ENCODE measurements around the gene CPT1A. TPM values are rescaled to one million over a fixed set of nuclear protein-coding genes. Genes with fewer than 3 reads are reported as not detected.
A peak's percentile ranks its signal among the peaks of the same experiment; 100 is the strongest.

Gene CPT1A
- total RNA-seq, 4 donors from 2014 or later = 32.9 to 84.9 (median 49.2) TPM

DNA sequence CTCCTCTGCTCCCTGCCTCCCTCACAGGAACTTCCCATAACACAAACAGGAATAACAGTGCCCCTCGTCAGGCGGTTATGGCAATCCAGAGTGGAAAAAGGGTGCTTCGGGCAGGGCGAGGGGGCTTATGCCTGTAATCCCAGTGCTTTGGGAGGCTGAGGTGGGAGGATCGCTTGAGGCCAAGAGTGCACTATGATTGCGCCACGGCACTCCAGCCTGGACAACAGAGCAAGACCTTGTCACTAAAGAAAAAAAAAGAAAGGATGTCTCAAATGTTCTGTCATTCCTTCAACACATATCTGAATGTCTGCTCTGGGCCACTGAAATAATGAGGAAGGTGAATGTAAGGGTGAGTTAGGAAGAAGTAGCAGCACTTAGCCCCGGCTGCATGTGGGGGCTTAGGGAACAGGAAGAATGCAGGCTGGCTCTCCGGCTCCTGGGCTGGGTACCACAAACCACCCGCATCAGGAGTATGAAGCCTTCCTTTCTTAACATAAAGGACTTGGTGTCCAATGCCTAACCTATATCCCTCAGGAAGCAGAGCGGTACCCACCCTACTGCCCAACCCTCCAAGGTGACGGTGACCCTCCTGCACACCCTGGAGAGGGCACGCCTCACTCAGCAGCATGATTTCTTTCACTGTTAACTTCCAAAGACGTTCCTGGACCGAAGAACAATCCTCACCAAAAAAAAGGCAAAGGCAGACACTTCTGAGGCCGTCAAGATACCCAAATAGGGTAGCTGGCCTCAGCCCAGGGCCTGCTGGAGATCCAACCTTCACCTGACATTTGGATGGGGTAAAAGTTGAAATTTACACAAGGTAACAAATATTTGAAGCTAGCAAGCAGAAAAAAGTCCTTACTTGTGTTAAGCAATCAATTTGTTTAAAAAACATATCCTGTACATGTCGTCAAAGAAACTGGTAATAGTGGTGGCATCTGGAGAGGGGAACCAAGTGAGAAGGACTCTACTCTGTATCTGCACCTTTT, 3.8 kb downstream of the CPT1A start:
- TF ChIP-seq, protein P1, sequence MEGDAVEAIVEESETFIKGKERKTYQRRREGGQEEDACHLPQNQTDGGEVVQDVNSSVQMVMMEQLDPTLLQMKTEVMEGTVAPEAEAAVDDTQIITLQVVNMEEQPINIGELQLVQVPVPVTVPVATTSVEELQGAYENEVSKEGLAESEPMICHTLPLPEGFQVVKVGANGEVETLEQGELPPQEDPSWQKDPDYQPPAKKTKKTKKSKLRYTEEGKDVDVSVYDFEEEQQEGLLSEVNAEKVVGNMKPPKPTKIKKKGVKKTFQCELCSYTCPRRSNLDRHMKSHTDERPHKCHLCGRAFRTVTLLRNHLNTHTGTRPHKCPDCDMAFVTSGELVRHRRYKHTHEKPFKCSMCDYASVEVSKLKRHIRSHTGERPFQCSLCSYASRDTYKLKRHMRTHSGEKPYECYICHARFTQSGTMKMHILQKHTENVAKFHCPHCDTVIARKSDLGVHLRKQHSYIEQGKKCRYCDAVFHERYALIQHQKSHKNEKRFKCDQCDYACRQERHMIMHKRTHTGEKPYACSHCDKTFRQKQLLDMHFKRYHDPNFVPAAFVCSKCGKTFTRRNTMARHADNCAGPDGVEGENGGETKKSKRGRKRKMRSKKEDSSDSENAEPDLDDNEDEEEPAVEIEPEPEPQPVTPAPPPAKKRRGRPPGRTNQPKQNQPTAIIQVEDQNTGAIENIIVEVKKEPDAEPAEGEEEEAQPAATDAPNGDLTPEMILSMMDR (IDR thresholded peaks at IDR 0.05) = no peak
- TF ChIP-seq EP300 (IDR thresholded peaks at IDR 0.05) = no peak
- no peak for TF ChIP-seq POLR2A (IDR thresholded peaks at IDR 0.05)
- WGBS, 2 donors = 72 to 75% methylated on average over 17 of the region's 17 CpGs
- no peaks in the 10 kb centered on the region for H3K27me3 ChIP-seq

DNA sequence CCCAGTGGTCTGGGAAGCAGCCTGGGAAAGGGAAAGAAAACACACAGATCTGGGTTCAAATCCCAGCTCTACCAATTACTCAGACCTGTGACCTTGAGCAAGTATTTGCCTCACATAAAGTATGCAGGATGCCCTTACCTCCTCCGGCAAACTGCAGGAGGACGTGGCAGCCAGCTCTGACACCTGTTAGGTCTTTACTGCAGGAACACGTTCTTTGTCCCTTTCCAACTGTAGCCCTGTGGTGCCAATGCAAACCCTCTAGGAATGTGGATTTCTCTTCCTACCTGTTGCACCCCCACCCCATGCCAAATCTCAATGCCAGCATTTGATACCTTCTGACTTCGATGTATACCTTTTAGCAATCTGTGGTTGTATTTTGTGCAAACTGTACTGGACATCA, 6.0 kb downstream of the CPT1A start:
- H3K9me3 ChIP-seq = no peaks in the 10 kb centered on the region
- peak overlapping the region in 2 of 4 donors; percentile 95 to 98 for H3K27ac ChIP-seq
- H3K4me3 ChIP-seq = no peak overlapping the region
- peaks cover 0 to 86% (median 51%) of the 10 kb centered on the region in 4 donors for H3K4me1 ChIP-seq
- WGBS, 2 donors = 85 to 96% methylated on average over 4 of the region's 4 CpGs
- no peak for TF ChIP-seq EP300 (IDR thresholded peaks at IDR 0.05)
- TF ChIP-seq, protein P1 (IDR thresholded peaks at IDR 0.05) = no peak
- no peak for TF ChIP-seq POLR2A (IDR thresholded peaks at IDR 0.05)
- no peak for DNase-seq (ENCODE audit: low spot score in 2 of 2)
- H3K27me3 ChIP-seq = no peaks in the 10 kb centered on the region
- H3K36me3 ChIP-seq = no peaks in the 10 kb centered on the region

More for the DNA sequence above, 3.8 kb downstream of the CPT1A start:
- Histone ChIP-seq H3K27ac (peak overlapping the region; percentile 89 to 98 (median 92)), H3K9me3 (no peaks in the 10 kb centered on the region), H3K4me1 (peaks cover 0 to 75% (median 47%) of the 10 kb centered on the region in 4 donors), H3K4me3 (peak overlapping the region in 2 of 4 donors; percentile 25 to 76), H3K36me3 (no peaks in the 10 kb centered on the region)
- DNase-seq (ENCODE audit: low spot score in 2 of 2) = no peak

DNA sequence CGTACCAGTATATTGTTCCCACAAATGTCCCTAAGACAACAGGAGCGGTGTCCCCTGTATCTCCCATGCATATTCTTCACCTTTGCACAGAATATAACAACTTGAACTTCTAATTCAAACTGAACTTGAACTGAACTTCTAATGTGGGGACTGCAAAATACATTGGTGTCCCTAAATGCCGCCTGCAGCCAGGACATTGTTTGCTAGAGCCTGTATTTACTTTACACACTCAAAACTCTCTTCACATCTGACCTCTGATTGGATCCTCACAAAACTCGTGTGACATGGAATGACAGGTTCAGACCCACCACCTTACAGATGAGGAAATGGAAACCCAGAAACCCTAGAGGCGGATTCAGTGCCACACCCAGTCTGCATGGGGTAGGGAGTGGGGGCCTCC, 6.4 kb downstream of the CPT1A start:
- Histone ChIP-seq H3K4me3 (no peak overlapping the region), H3K36me3 (no peaks in the 10 kb centered on the region), H3K4me1 (peaks cover 0 to 84% (median 52%) of the 10 kb centered on the region in 4 donors), H3K27ac (peak overlapping the region in 2 of 4 donors; percentile 95 to 98), H3K9me3 (no peaks in the 10 kb centered on the region), H3K27me3 (no peaks in the 10 kb centered on the region)
- DNase-seq (ENCODE audit: low spot score in 2 of 2) = no peak
- TF ChIP-seq, protein P1 (IDR thresholded peaks at IDR 0.05) = no peak
- no peak for TF ChIP-seq POLR2A (IDR thresholded peaks at IDR 0.05)
- no peak for TF ChIP-seq EP300 (IDR thresholded peaks at IDR 0.05)
- 83% methylated on average over 5 of the region's 5 CpGs for WGBS, 2 donors

DNA sequence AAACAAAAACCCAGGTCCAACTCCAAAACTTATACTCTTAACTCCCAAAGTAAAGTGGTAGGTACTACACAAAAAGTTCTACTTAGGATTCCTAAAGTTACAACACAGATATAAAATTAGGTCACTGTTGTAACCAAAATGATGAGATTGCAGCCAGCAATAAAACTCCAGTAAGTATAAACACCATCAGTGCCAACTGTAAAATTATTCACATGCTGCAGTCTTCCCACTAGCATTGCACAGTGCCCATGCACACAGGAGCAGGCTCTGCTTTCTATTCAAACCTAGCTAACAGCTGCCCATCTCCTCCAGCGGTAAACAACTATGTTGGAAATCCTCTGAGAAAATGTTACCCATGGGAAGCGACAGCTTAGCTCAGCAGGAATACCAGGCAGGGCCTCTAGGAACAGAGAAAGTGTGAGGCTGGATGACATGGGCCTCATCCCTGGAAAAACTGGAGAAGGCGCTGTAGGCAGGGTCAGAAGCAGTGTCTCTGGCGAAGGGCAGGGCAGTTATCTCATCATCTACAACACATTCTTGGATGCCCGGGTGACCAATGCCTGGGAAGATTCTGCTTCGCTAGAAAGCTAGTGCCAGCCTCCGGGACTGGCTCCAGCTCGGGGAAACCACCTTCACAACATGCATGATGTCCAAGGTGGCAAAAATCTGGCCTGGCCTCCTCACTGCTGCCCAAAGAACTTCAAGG, 9.1 kb downstream of the CPT1A start:
- 66 to 70% methylated on average over 8 of the region's 8 CpGs for WGBS, 2 donors
- H3K4me1 ChIP-seq = peaks cover 0 to 86% (median 49%) of the 10 kb centered on the region in 4 donors
- no peak for DNase-seq (ENCODE audit: low spot score in 2 of 2)
- no peaks in the 10 kb centered on the region for H3K36me3 ChIP-seq
- peak overlapping the region in 2 of 4 donors; percentile 14 to 36 for H3K27ac ChIP-seq
- no peaks in the 10 kb centered on the region for H3K9me3 ChIP-seq
- no peak overlapping the region for H3K4me3 ChIP-seq
- no peaks in the 10 kb centered on the region for H3K27me3 ChIP-seq
- TF ChIP-seq POLR2A (IDR thresholded peaks at IDR 0.05) (no peak), EP300 (IDR thresholded peaks at IDR 0.05) (peak in 1 of 2 donors; percentile 44)

DNA sequence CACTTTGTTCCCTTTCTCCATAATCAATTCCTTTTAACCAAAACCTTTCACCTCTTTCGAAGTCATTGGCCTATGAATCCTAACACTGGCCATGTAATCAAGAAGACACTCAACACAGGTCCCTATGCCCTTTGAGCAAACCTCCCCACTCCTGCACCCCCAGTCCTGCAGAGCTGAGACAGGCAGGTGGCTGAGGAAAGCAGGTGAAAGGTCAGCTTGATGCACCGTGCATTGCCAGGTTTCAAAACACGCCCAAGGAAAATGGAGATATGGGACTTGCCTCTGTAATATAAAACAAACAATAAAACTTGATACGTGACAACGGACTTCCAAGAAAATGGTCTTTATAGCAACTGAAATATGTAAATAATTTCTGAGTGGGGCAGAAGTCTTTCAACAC, 10.6 kb downstream of the CPT1A start:
- no peaks in the 10 kb centered on the region for H3K36me3 ChIP-seq
- 79 to 84% methylated on average over 5 of the region's 5 CpGs for WGBS, 2 donors
- no peak overlapping the region for H3K4me3 ChIP-seq
- TF ChIP-seq EP300 (IDR thresholded peaks at IDR 0.05) (no peak), POLR2A (IDR thresholded peaks at IDR 0.05) (no peak)
- TF ChIP-seq, protein P1 (IDR thresholded peaks at IDR 0.05) = no peak
- H3K27ac ChIP-seq = no peak overlapping the region
- H3K27me3 ChIP-seq = no peaks in the 10 kb centered on the region
- peaks cover 0 to 79% (median 41%) of the 10 kb centered on the region in 4 donors for H3K4me1 ChIP-seq
- DNase-seq (ENCODE audit: low spot score in 2 of 2) = no peak
- H3K9me3 ChIP-seq = no peaks in the 10 kb centered on the region
